GM21825 (cell line): ENCODE results near the gene KIF5C.

ENCODE experiments used
- ATAC-seq: cut with Tn5 transposase; IDR thresholded peaks from one replicate; pipeline ENCODE4 v1.9.1; 2021; ENCODE audit warnings: mild to moderate bottlenecking, moderate library complexity; ENCODE audit not compliant: unreplicated experiment

Gene KIF5C

GRCh38 chr2:148887350-148888002, 12.4 kb downstream of the KIF5C start:
- no peak for ATAC-seq

- ATAC-seq, result no peak
These were observed 13.0 kb downstream of the KIF5C start for GRCh38 chr2:148888003-148888501.

GRCh38 chr2:148888986-148889385, 14.0 kb downstream of the KIF5C start:
- ATAC-seq, result no peak

- ATAC-seq, result no peak
These were observed 18.9 kb downstream of the KIF5C start for GRCh38 chr2:148893906-148894305.

- no peak for ATAC-seq
These were observed 21.1 kb downstream of the KIF5C start for GRCh38 chr2:148896136-148896535.

GRCh38 chr2:148899638-148900318, 24.8 kb downstream of the KIF5C start:
- ATAC-seq, result no peak

GRCh38 chr2:148900350-148900837, 25.4 kb downstream of the KIF5C start:
- no peak for ATAC-seq

GRCh38 chr2:148901142-148901541, 26.1 kb downstream of the KIF5C start:
- no peak for ATAC-seq

- ATAC-seq, result no peak
These were observed 27.8 kb downstream of the KIF5C start for GRCh38 chr2:148902798-148903197.

GRCh38 chr2:148903294-148903693, 28.3 kb downstream of the KIF5C start:
- ATAC-seq, result no peak

- ATAC-seq, result no peak
These were observed 29.0 kb downstream of the KIF5C start for GRCh38 chr2:148903979-148904378.

- ATAC-seq, result no peak
These were observed 31.1 kb downstream of the KIF5C start for GRCh38 chr2:148906124-148906523.

- ATAC-seq, result no peak
These were observed 32.2 kb downstream of the KIF5C start for GRCh38 chr2:148907085-148907785.

- ATAC-seq, result no peak
These were observed 34.1 kb downstream of the KIF5C start for GRCh38 chr2:148909114-148909513.

GRCh38 chr2:148913061-148913460, 38.0 kb downstream of the KIF5C start:
- ATAC-seq, result no peak

- ATAC-seq, result no peak
These were observed 38.5 kb downstream of the KIF5C start for GRCh38 chr2:148913492-148913891.

GRCh38 chr2:148914463-148914862, 39.4 kb downstream of the KIF5C start:
- no peak for ATAC-seq

GRCh38 chr2:148917431-148917830, 42.4 kb downstream of the KIF5C start:
- ATAC-seq, result peak; percentile 69

GRCh38 chr2:148918554-148918953, 43.5 kb downstream of the KIF5C start:
- ATAC-seq, result no peak

- no peak for ATAC-seq
These were observed 45.5 kb downstream of the KIF5C start for GRCh38 chr2:148920559-148920958.

- ATAC-seq, result no peak
These were observed 47.0 kb downstream of the KIF5C start for GRCh38 chr2:148922062-148922461.
